22Rv1 (cell line): Measurements from ENCODE around the gene PKP2.

Experiments used
- CTCF ChIP-seq: fragments of 450-650 bp; IDR thresholded peaks from 2 replicates; pipeline ENCODE4 v1.5.1; 2017; ENCODE audit warnings: mild to moderate bottlenecking
- ZFX ChIP-seq: fragments of 450-650 bp; IDR thresholded peaks from 2 replicates; pipeline ENCODE4 v1.6.1; 2017; ENCODE audit warnings: antibody characterized with exemption, borderline replicate concordance

- TF ChIP-seq CTCF: no peak
- TF ChIP-seq ZFX: no peak
Observed at GRCh38 chr12:32921397-32921796, 24.8 kb upstream of the PKP2 start.
